HG02642 (cell line): ENCODE measurements around the gene ITGB4.
"Not testable (repeated sequence)": the region's sequence is repeated elsewhere in the genome, so short reads cannot be mapped to it uniquely, and the experiment has no call there.

Source experiments
- ATAC-seq: cut with Tn5 transposase; IDR thresholded peaks from one replicate; pipeline ENCODE4 v1.9.1; 2021; ENCODE audit warnings: mild to moderate bottlenecking; ENCODE audit not compliant: unreplicated experiment, poor library complexity

ITGB4 gene

GRCh38 chr17:75764711-75765421, 43.6 kb downstream of the ITGB4 start, which contains the start of gene GALK1:
Gene GALK1 (minus strand): TSS chr17:75765192. CDS start chr17:75765136, 56 bp downstream.
- peak; percentile 68 for ATAC-seq

DNA sequence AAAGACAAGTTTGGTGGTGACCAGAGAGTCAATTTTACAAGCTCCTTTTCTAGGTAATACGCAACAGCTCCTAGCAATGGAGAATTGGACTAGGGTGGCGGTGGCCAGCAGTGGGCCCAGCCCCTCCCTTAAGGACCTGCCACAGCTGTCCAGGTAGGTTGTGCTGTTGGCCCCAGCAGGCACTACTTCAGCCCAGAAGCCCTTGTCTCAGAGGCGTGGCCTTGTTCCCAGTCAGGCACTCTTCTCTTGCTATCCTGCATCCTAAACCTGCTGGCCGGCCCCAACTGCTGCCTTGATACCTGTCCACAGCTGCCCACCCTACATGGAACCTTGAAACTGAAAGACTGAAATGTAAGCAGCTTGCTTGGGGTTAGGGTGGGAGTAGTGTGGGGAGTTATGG, 44.7 kb downstream of the ITGB4 start:
- no peak for ATAC-seq

DNA sequence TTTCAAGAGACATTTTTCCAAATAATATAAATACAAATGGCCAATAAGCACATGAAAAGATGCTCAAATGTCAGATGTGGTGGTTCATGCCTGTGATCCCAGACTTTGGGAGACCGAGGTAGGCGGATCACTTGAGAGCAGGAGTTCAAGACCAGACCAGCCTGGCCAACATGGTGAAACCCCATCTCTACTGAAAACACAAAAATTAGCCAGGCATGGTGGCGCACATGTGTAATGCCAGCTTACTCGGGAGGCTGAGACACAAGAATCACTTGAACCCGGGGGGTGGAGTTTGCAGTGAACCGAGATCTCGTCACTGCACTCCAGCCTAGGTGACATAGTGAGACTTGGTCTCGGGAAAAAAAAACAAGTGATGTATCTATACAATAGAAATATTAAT, 46.6 kb downstream of the ITGB4 start:
- no peak for ATAC-seq

GRCh38 chr17:75769536-75769935, 48.3 kb downstream of the ITGB4 start:
- ATAC-seq, result no peak

DNA sequence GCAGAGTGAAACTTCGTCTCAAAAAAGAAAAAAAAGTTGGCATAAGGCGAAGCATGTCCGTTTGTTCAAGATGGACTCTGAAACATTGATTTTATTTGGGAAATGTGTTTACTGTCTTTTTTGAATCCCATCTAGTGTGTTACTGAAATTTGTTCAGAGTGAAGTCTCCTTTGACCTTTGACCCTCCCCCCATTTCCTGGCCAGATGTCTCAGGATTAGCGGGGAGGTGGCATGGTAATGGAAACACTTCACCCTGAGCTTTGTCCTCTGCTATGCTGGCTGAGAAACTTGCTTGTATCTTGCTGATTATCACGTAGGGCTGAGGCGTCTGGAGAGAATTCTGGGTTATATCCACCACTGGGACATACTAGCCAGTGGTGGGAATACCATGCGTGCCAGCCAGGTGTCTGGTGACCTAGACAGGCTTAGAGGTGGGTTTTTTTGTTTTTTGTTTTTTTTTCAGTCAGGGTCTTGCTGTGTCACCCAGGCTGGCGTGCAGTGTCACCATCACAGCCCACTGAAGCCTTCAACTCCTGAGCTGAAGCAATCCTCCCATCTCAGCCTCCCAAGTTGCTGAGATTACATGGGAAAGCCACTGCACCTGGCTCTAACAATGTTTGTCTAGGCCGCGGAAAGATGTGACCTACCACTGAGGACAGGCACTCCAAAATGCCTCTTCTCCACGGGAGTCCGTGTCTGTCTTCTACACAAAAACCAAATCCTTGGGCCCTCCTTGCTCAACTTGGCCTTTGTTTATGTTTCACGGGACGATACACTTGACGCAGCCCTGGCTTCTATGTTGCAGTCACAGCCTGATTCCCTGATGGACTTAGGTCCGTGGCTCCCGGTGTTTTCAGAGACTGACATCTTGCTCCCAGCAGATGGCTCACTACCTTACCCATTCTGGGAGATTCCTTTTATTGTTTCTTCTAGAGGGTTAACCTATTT, 50.3 kb downstream of the ITGB4 start:
- ATAC-seq, result no peak

DNA sequence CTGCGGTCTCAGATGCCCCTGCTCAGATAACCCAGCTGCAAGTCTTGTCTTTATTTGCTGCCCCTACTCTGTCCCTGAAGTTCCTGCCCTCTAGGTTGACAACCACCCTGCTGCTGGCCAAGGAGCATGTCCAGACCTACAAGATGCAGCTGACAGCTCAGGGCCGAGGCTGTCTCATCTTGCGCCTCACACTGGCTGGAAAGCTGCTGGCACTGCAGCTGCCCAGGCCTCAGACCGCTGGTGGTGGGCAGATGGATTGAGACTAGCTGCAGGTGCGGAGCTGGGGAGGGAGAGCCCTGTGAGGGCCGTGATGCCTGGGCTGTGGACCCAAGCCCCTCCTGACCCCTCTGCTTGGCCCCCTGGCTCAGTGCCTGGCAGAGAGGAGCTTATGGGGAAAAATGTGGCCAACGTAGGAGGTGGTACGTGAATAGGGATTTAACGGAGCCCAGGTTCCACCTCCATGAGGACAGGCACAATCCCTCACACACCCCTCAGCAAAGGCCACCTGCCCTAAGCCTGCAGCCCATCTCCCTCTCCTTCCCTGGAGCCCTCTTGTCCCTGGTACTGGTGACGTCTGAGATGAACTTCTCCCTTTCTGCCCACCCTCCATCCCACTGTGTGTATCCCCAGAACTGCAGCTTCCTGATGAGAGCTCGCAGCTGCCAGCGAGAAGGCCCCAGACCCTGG, 52.0 kb downstream of the ITGB4 start:
- no peak for ATAC-seq

DNA sequence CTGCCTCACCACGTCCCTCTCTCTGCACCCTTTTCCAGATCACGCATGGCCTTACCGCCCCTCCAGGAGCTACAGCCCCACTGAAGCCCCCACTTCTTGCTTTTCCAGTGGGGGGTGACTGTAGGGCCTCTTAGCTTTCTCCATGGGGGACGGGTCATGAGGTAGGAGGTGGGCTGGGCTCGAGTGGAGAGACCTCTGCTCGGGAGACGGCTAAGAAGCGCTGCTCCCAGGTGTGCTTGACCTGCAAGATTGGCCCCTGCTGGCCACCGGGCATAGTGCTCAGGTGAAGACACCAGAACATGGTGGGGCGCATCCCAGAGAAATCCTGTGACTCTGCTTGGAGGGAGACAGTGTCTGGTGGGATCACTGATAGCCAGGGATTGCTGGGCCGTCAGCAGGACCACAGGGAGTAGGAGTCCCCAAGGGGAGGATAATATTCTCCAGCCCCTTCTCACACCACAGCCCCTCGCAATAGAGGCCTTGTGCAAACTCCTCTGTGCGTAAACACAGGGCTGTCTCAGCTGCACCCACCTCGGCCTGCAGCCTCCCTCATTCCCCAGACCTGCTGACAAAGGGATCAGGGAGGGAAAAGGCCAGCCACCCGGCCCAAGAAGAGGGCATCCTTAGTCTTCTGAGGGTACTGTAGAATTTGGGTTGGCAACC, 52.7 kb downstream of the ITGB4 start:
- ATAC-seq, result no peak

GRCh38 chr17:75774471-75774990, 53.3 kb downstream of the ITGB4 start:
- ATAC-seq, result no peak

- ATAC-seq, result no peak
These were observed 53.9 kb downstream of the ITGB4 start for GRCh38 chr17:75774991-75775668.

GRCh38 chr17:75776386-75777295, 55.4 kb downstream of the ITGB4 start:
- no peak for ATAC-seq

- ATAC-seq, result no peak
These were observed 56.1 kb downstream of the ITGB4 start for GRCh38 chr17:75777296-75777922.

DNA sequence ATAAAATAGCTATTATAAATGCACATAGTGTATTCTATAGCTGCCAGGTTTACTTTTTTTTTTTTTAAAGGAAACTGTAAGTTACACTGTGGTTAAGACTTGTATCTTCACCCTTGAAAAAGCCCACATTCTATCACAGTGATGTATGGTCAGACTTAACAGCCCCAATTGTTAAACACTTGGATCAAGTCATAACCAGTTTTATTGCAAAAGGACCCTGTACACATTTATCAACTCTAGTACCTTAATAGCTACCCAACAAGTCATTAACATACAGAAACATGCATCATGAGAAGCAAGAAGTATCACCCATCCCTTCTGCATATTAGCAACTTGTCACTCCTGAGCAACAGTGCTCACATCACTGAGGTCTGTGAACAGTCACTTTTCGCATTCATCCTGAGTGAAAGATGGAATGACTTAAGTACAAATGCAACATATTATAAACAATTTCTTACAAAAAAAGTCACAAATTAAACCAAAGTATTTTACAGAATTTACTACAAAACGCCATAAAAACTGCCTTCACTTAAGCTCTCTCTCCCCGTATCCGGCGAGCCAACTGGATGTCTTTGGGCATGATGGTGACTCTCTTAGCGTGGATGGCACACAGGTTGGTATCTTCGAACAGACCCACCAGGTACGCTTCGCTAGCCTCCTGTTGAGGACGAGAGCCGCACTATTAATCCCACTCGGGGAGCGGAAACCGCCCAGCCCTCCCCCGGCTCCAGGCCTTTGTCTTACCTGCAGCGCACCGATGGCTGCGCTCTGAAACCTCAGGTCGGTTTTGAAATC, 57.0 kb downstream of the ITGB4 start:
- not testable (repeated sequence) for ATAC-seq

- peak; percentile 13 for ATAC-seq
These were observed 57.6 kb downstream of the ITGB4 start for GRCh38 chr17:75778861-75779249.

- peak; percentile 68 for ATAC-seq
These were observed 58.2 kb downstream of the ITGB4 start for GRCh38 chr17:75779250-75779986.

- ATAC-seq, result no peak
These were observed 59.0 kb downstream of the ITGB4 start for GRCh38 chr17:75779987-75780889.
